ENCODE data around the gene HEATR9.

GRCh38 chr17:35875072-35875799 lies 6.5 kb upstream of the HEATR9 start:
- TF ChIP-seq CTCF (IDR thresholded peaks at IDR 0.05) (no peak), MXI1 (IDR thresholded peaks at IDR 0.05; ENCODE audit: low read depth, low read length) (no peak), EP300 (IDR thresholded peaks at IDR 0.05; ENCODE audit: borderline replicate concordance in 1 of 2, low read depth in 1 of 2, low read length in 1 of 2) (no peak), RAD21 (IDR thresholded peaks at IDR 0.05; ENCODE audit: low read length) (no peak), JUND (IDR thresholded peaks at IDR 0.05) (no peak), REST (IDR thresholded peaks at IDR 0.05; ENCODE audit: low read depth, low read length) (no peak), YY1 (IDR thresholded peaks at IDR 0.05; ENCODE audit: low read depth) (no peak), MAX (IDR thresholded peaks at IDR 0.05; ENCODE audit: low read depth) (no peak), SIN3A (IDR thresholded peaks at IDR 0.05; ENCODE audit: borderline replicate concordance, low read depth, low read length) (no peak), USF1 (IDR thresholded peaks at IDR 0.05; ENCODE audit: borderline replicate concordance, low read depth) (no peak), POLR2AphosphoS5 (IDR thresholded peaks at IDR 0.05; ENCODE audit: low read depth, low read length) (no peak), EZH2phosphoT487 (IDR thresholded peaks at IDR 0.05; ENCODE audit: borderline replicate concordance, low read depth) (no peak), TCF12 (IDR thresholded peaks at IDR 0.05) (no peak)
